DMS153 (cell line): Measurements from ENCODE around the gene CENPVL3.
A peak's percentile ranks its signal among the peaks of the same experiment; 100 is the strongest.
"Not testable (repeated sequence)": the region's sequence is repeated elsewhere in the genome, so short reads cannot be mapped to it uniquely, and the experiment has no call there.

Source experiments
- DNase-seq: peaks from one replicate; lab custom pipeline; 2025; lab: John Stamatoyannopoulos, UW

CENPVL3 gene

DNA sequence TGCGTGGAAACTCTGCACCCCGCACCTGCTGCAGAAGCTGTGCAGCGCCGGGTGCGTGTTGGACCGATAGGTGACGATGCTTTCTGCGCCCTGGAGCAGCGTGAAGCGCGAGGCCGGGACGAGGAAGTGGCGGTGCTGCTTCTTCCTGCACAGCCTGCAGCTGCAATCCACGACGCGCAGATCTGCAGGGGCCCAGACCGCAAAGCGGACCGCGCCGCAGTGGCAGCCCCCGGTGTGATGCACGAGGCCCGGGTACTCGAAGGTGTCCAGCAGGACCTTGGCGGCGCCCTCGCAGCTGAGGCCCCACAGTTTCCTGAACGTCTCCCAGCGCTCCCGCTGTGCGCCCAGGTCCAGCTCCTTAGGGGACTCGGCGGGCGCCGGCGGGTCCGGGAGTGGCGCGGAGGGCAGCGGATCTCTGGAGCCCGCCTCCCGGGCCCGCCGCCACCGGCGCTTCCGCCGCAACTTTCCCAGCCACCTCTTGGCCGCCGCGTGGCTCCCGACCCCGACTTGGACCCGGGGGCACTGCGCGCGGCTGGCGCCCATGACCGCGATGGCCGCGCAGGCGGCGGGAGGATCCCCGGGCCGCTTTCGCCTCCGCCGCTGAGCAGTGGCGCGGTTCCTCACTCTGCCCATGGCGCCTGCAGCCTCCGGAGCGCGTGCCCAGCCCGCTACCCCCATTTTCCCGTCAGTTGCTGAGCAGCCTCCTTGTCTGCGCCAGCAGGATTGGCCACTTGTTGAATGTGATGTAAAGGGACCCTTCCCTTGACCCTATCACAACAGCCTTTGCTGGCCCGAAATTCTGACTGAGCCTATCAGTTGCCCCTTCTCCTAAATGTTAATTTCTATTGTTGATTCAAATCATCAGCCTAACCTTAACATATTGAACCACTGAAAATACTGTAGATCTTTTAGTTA, at the start of gene CENPVL3:
CENPVL3 (minus strand) TSS at position 672 of the 915 bp plus-strand sequence; CDS start at position 633, 39 bp downstream.
- DNase-seq: not testable (repeated sequence)

DNA sequence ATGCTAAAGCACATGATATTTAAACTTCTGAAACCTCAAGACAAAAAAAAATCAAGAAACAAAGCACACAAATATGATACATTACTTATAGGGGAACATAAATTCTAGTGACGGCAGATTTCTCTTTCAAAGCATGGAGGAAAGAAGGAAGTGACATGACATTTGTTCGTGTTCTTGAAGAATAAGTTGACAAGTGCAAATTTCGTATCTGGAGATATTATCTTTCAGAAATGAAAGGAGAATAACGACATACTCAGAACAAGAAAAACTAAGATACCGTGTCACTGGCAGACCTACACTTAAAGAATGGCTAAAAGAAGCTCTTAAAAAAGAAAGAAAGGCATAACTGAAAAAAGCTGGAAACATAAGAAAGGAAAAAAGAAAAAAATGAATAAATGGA, 47.3 kb upstream of the CENPVL3 start:
- no peak for DNase-seq

DNA sequence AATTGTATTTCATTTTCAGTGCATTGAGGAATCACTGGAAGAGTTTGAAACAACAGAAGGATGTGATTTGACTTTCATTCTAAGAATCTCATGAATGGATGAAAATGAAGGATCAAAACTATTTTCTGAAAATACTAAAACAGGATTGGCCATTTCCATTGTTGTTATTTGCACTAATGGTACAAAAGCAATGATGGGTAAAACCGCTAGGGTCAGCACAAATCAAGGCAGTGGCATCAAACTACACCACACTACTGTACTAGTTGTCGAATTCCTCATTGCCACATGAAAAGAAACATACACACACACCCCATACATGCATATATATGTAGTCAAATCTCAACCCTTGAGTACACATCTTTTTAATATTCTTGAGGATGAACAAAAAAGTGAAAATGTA, 24.7 kb upstream of the CENPVL3 start:
- no peak for DNase-seq

DNA sequence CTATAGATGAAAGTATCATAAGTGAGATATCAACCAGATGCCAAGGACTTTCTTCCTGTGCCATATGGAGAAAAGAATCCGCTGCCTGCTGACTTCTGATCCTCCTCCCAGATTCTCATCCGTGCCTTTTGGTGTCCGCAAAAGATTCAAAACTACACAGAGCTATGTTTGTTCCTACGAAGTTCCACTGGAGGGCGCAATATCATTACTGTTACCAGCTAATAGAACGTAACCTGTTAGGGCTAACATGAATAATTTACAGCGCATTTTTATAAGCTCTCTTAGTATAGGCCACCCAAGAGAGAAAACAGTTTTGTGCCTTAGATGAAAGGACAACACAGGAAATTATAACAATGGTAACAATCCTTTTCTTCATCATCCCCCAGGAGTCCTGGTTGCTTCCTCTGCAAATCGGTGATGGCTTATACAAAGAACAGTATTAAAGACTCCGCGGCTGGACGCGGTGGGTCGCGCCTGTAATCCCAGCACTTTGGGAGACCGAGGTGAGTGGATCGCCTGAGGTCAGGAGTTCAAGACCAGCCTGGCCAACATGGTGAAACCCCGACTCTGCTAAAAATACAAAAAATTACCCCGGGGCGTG, 22.8 kb upstream of the CENPVL3 start:
- DNase-seq: peak; percentile 20

DNA sequence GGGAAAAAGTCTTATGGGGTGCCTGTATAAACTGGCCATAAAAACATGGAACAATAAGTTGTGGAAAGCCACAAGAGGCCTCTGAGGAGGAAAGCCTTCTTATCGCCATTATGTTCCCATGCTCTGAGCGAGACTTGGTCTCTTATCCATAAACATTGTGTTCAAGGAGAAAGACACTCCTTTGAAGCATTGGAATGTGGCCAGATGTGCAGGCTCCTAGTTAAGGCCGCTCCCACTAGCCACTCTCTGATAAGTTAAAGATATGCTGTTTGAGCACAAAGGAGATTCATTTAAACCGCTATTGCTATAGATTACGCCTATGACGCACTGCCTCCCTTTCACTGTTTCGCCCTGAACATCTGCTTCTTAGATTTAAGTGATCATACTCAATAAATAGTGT, 17.8 kb upstream of the CENPVL3 start:
- not testable (repeated sequence) for DNase-seq

DNA sequence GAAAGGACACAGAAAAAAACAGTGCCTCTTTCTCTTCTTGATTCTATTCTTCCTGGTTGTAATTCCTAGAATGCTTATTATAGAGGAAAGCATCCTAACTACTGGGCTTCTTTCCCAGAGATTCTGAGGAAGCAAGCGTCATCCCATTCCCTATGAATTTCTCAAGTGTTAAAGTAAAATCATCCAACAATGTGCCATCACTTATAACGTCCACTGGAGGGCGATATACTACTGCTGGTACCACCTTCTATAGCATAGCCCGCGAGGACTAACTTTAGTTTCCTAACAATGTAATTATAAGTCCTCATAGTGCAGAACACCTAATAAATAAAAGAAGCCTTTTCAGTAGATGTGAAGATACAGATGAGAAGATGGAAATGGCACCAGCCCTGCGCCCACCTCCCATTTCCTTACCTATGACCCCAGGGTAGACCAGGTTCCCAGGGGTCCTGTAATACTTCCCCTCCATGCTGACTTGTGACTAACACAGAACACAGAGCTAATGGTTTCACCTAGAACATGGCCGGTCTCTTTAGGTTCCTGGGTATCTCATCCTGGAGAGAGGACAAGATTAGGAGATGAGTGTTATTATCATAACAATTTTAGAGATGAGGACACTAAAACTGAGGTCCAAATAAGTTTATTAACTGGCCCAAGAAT, 4.2 kb downstream of the CENPVL3 start:
- peak; percentile 2 for DNase-seq

DNA sequence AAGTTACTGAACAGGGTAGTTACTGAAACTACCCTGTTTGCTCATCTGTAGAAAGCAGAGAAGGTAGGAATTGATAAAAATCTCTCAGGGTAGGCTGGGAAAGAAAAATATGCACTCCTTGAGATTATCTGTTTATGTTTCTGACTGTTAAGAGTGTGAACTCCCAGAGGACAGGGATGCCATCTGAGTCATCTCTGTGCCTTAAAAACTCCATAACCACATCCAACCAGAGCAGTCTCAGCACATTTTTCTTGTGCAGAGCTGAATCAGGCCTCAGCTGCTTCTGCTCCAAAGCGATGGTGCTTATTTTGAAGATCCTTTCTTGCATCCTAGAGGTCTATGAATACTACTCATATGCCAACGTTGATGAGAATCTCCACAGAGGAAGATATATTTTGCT, 9.9 kb downstream of the CENPVL3 start:
- DNase-seq: no peak

DNA sequence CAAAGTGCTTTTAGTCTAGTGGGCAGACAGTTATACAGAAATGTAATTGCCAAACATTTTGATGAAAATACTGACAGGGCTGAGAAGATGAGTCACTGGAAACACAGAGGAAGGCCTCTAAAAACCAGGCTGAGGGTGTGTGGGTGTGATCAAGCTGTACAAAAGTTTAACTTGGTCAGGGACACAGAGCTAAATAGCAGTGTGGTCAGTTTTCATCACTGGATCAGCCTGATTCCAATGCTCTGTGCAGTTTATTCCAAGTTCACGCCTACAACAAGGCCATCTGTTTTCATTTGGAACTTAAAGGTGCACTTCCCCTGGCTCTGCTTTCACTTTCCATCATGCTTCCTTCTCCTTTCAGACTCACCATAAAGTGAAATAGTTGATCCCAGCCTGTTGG, 10.6 kb downstream of the CENPVL3 start:
- no peak for DNase-seq

DNA sequence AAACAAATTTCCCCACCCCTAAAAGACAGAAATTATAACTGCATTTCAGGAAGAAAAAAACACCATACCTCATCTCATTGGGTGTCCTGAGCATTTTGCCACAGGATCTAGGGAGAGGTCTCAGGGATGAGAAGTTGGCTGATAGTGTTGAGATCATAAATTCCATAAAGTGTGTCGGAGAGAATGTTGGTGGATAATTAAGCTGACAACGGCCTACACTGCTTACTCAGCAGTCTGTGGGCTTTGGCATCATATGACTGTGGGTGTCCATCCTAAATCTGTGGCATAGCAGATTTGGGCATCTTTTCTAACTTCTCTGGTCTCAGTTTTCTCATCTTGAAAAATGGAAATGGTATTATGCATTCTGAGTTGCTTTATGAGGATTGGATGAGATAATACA, 12.3 kb downstream of the CENPVL3 start:
- DNase-seq: no peak

DNA sequence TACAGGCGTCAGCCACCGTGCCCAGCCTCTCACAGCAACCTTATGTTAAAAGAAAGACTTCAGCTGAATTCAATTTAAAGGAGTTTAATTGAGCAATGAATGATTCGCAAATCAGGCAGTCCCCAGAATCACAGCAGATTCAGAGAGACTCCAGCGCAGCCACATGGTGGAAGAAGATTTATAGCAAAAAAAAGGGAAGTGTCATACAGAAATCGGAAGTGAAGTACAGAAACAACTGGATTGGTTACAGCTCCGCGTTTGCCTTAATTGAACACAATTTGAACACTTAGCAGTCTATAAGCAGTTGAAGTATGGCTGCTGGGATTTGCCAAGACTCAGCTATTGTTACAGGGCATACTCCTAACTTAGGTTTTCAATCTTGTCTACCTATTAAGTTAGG, 19.8 kb downstream of the CENPVL3 start:
- no peak for DNase-seq

DNA sequence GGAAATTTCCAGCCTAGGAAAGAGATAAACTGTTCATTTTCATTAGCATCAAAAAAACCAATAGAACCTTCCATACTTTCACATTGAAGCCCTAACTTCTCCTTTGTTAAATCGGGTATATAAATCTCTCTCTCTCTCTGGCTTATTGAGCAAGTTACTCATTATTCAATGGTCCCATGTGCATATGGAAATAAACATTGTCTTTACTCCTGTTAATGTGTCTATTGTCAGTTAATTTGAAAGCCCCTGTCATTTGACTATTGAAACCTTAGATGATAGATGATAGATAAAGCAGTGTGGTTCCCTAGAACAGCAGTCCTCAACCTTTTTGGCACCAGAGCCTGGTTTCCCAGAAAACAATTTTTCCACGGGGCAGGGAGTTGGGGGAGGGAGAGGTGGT, 46.8 kb downstream of the CENPVL3 start:
- no peak for DNase-seq

DNA sequence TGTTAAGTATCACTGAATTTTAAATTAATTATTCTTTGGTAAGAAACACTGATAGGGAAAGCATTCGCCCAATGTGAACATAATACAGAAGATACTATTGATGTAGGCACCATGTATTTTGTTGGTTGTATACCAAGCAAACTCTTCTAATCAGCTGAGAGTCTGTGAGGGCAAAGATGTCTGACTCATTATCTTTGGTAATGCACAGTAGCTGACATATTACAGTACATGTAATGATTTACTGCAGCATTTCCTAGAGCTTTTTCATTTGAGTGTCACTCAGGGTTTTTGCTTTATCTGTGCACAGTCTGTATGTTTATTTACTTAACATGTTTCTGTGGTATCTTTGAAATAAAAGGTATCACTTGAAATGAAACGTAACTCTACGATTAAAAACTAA, 49.2 kb downstream of the CENPVL3 start:
- no peak for DNase-seq

DNA sequence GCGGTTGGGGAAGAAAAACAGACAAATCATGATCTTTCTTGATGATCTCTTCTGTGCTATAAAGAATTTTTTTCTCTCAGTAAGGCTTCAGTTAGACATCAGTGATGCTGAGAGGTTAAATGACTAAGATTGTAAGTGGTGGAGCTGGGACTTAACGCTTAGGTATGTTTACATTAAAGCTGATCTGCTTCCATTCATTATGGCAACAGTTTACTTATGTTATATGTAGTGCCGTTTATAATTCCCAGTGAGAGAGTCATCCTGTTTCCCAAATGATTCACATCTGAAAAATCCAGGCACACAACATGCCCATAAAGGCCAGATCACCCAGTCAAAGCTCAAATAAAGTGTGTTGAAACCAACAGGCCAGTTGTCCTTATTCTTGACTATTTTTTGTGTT, 50.1 kb downstream of the CENPVL3 start:
- DNase-seq: no peak
